NCI-H1694 (cell line): ENCODE data around the gene NETO1.

Experiments used
- DNase-seq: peaks from one replicate; lab custom pipeline; 2025; lab: John Stamatoyannopoulos, UW

The NETO1 gene, protein sequence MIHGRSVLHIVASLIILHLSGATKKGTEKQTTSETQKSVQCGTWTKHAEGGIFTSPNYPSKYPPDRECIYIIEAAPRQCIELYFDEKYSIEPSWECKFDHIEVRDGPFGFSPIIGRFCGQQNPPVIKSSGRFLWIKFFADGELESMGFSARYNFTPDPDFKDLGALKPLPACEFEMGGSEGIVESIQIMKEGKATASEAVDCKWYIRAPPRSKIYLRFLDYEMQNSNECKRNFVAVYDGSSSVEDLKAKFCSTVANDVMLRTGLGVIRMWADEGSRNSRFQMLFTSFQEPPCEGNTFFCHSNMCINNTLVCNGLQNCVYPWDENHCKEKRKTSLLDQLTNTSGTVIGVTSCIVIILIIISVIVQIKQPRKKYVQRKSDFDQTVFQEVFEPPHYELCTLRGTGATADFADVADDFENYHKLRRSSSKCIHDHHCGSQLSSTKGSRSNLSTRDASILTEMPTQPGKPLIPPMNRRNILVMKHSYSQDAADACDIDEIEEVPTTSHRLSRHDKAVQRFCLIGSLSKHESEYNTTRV

DNA sequence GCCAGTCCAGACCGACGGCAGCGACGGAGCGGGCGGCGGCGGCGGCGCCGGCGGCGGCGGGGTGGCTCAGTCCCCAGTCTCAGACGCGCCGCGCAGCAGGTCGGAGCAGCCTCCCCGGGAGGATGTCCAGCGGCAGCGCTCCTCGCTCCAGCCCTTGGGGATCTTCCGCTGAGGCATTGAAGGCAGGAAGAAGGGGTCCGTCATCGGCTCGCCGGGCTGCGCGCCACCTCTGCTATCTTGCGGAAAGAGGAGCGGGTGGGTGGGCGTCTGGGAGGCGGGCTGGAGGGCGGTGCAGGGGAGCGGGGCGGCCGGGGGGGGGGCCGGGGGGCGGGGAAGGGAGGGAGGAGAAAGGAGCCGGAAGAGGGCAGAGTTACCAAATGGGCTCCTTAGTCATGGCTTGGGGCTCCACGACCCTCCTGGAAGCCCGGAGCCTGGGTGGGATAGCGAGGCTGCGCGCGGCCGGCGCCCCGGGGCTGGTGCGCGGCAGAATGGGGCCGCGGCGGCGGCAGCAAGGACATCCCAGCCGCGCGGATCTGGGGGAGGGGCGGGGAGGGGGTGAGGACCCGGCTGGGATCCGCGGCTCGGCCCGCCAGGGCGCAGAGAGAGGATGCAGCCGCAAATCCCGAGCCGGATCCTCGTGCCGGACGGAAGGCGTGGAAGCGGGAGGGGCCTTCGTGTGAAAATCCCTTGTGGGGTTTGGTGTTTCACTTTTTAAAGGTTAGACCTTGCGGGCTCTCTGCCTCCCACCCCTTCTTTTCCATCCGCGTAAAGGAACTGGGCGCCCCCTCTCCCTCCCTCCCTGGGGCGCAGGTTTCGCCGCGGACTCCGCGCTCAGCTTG is at the start of gene NETO1:
Gene NETO1, minus strand, starts transcription at position 242 of the 839 bp plus-strand sequence. CDS start 696 bp downstream, outside the sequence.
- no peak for DNase-seq

DNA sequence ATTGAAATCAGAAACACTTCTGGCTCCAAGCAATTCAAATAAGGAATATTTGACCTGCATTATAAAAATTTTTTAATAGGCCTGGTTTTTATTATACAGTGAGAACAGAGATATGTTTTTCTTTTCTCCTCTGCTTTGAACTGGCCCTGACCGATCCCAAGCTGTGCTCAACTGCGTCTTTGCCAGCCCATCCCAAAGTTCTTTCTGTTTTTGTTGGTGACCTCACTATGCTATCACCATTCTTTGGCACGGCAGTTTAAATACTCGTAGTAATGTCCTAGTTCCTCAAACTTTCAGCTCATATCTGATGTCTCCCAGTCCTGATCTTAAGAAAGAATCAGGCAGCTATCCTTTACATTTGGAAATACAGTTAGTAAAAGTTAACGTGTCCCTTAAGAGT is 42.3 kb upstream of the NETO1 start:
- DNase-seq, result no peak

DNA sequence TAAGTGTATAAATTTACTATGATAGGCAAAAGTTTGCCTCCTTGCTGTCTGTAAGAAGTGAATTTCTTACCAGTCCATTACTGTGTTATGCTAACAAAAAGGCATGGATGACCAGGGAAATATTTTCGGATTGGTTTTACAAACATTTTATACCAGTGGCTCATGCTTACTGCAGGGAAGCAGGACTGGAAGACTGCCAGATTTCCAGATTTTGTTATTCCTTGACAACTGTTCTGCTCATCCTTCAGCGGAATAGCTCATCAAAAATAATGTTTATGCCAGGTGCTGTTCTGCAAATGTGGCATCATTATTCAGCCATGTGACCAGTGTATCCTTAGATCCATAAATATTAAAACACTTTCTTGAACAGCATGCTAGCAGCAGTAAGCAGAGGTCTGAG is 40.4 kb upstream of the NETO1 start:
- DNase-seq, result peak; percentile 50

DNA sequence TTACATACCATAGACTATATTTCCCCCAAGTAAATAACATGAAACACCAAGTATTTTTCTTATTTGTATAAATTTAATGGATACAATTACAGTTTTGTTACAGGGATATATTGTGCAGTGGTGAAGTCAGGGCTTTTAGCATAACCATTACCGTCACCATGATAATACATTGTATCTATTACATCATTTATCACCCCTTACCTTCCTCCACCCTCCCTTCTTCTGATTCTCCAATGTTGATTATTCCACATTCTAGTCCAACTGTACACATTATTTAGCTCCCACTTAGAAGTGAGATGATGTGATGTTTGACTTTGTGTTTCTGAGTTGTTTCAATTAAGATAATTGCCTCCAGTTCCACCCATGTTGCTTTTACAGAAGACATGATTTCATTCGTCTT is 35.2 kb upstream of the NETO1 start:
- no peak for DNase-seq

DNA sequence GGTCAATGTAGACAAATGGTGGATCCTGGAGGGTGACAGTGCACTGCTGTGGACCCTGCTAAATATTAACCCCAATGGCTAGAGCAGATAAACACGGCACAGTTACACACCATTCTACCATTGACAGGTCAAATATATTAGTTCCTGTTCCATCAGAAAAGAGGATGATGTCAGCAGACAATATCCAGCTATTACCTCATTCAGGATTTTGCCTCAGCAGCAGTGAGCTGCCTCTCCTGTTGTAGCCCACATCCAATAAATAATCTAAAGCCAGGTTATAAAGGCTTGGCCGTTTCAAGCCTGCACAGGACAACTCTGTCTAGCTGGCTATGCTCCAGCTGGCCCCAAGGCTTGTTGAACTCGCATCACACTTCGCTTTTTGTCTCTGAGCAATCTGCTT is 31.6 kb upstream of the NETO1 start:
- no peak for DNase-seq

DNA sequence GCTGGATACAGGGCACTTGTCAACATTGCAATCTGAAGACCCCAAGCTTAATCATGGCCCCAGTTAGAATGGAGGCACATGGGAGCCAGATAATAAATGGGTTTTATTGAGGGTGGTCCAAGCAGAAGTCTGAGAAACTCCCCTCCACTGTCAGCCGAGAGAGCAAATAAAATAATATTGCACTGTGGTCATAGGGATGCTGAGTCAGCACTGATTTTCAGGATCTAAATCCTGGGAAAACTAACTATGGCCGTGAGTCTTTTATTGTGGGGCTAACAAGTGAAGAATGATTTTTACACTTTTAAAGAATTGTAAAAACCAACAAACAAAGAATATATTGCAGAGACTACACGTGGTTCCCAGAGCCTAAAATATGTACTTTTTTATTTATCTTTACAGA is 31.1 kb upstream of the NETO1 start:
- DNase-seq, result no peak

DNA sequence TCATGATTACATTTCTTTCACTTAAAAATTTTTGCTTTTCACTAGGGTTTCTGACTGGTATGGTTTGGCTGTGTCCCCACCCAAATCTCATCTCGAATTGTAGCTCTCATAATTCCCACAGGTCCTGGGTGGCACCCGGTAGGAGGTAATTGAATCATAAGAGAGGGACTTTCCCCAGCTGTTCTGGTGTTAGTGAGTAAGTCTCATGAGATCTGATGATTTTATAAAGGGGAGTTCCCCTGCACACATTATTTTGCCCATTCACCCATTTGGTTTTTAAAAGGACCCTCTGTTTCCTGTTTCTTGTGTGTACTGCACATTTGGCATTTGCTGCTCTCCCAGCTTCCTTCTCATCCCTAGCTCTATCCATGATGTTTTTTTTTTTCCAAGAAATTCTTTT is 27.8 kb upstream of the NETO1 start:
- no peak for DNase-seq

DNA sequence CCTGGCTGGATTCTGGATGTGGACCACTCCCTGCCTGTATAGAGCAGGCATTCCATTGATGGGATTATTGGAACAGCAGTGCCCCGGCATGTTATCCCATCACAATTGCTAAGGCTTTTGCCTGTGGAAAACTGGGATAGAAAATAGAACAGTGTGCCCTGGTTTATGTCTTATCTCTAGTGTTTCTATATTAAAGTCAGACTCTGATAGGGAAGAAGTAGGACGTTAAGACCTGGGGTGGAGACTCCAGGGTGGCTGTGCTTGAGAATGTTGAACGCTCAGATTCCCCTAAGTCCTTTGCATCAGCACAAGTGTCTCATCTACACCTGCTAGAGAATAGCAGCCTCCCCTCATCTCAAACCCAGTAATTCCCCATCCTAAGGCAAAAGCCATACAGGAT is 10.8 kb upstream of the NETO1 start:
- no peak for DNase-seq

DNA sequence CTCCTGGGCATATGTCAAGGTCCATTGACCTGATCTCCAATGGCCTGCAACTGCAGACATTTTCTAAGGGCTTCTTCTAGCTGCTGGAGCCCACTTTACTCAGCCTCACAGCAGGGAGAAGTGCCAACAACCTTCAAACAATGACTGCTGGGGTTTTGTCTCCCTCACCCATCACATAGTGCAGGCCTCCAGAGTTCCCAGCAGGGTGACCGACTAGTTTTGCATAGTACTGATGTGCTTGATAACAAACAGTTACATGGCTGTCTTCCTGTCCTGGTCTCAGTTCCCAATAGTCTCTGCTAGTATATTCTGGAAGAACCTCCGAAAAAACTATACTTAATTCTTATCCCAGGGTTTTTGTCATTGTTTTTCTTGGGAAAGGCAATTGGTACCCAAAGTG is 10.4 kb upstream of the NETO1 start:
- DNase-seq, result no peak

DNA sequence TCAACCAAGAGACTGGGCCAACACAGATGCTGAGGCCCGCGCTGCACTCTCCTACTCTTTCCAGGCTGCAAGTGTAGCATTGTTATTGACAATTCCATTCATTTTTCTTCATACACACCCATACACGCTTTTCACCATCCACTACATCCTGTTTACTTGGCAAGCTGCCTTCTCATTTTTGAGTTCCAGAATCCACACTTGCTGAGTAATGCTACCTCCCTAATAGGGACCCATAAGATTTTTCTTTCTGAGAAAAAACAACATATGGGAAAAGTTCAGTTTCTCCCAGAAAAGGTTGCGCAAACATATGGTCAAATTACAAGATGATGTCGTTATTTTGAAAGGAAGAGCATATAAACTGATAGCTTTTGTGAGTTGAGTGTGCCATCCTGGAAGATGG is 3.3 kb upstream of the NETO1 start:
- DNase-seq, result no peak

DNA sequence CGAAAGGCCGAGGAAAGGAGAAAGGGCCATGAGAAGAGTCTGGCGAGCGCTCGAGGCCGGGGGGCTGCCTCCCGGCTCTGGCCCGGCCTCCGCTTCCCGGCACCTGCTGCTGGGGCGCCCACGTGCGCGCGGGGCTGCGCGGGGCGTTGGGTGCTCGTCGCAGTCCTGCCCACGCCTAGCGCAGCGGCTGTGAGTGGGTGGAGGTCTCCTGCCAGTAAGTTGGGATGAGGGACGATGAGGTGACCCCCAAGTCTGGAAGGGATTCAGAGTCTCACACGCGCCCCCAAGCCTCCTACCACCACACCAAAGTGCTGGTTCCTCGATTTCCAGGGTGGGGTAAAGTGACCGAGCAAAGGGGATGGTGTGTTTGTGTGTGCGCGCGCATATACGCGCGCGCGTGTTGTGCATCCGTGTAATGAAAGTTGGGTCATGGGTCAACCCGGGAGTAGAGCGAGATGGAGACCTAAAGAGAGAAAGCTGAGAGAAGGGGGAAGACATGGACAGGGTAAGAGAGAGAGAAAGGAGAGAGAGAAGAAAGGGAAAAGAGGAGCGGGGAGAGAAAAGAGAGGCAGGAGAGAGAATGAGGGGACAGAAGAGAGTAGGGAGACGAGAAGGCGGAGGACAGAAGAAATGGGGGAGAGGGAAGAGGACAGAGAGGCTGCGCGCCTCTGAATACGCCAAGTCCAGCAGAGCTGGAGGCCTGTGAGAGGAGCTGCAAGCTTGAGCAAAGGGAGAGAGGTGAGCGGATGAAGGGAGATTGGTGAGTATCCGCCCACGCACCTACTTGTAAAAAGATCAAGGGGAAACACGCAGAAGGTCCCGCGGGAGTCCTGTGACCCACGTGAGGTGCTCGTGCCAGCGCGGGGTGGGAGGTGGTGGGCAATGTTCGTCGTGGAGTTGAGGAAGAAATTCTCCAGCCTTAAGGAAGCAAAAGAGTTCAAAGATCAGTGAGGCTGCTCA is 1.7 kb upstream of the NETO1 start:
- no peak for DNase-seq

DNA sequence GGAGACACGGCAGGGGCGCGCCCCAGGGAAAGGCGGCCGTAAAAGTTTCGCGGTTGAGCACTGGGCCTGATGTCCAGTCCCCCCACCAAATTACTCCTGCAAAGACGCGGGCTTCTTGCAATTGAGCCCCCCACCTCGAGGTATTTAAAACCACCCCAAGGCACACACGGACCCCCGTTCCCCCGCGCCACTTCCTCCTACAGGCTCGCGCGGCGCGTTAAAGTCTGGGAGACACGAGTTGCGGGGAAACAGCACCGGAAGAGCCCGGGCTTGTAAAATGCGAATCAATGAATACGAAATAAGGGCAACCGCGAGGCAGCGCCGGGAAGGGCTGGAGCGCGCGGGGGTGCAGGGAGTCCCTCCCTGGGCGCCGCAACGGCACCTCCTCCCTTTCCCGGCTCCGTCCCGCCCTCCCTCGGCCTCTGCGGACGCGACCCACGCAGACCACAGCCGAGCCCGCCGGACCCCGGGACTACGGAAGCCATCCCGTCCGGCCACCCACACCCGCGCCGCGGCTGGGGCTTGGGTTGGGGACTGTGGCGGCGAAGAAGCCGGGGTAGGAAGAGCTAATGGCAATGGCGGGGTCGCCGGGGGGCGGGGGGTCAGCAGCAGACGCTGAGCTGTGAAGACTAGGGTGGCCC is 918 bp upstream of the NETO1 start:
- DNase-seq, result no peak

DNA sequence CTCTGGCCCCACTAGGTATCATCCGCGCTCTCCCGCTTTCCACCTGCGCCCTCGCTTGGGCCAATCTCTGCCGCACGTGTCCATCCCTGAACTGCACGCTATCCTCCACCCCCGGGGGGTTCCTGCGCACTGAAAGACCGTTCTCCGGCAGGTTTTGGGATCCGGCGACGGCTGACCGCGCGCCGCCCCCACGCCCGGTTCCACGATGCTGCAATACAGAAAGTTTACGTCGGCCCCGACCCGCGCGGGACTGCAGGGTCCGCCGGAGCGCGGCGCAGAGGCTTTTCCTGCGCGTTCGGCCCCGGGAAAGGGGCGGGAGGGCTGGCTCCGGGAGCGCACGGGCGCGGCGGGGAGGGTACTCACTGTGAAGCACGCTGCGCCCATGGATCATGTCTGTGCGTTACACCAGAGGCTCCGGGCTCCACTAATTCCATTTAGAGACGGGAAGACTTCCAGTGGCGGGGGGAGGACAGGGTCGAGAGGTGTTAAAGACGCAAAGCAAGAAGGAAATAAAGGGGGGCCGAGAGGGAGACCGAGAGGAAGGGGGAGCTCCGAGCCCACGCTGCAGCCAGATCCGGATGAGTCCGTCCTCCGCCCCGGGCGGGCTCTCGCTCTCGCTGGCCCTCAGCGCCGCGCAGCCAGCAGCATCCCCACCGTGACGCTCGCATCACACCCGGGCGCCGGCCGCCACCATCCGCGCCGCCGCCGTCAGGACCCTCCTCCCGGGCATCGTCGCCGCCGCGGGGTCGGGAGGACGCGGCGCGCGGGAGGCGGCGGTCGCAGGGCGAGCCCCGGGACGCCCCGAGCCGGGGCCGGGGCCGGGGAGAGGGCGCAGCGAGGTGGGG is 664 bp downstream of the NETO1 start:
- DNase-seq, result peak; percentile 6

DNA sequence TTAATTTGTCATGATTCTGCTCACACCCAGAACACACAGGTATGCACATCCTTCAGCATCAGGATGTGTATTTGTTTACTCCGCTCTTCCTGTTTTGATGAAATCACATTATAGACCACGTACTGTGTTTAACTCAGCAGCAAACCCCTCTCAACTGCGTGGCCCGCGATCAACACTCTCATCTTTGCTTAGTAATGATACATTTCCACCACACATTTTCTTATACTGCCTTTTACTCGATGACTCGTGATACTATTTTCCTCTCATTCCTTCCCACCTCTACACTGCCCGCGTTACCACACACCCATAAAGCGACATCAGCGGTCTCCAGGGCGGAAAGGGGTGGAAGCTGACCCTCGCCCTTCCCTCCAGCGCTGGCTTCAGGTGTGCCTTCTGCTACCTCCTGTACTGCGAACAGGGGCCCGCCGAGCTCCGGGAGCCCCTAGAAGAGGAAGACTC is 1.3 kb downstream of the NETO1 start:
- no peak for DNase-seq

DNA sequence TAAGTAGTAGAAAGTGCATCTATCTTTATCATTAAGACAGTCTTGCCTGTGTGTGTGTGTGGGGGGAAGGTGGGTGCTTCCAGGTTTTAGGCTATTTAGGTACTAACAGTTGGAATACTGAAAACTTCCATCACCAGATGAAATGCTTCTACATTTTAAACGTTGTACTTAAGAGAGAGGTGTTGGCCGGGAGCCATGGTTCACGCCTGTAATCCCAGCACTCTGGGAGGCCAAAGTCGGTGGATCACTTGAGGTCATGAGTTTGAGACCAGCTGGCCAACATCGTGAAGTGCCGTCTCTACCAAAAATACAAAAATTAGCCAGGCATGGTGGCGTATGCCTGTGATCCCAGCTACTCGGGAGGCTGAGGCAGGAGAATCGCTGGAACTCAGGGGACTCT is 4.0 kb downstream of the NETO1 start:
- DNase-seq, result no peak

DNA sequence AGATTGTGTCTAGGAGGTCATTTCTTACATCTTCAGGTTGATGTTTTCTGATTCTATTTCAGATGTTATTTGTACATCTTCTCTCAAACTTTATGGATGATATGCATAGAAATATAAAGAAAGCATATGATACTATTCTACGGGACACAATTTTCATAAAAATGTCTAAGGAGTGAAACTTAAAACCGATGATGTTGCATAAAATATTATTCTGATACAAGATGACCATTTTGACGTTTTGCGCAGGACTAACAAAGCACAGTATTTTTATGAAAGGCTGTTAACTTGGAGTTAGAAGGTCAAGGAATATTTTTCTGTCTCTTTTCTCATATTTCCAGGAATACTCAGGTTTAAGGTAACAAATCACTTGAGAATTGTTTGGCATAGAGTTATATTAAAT is 8.7 kb downstream of the NETO1 start:
- DNase-seq, result no peak

DNA sequence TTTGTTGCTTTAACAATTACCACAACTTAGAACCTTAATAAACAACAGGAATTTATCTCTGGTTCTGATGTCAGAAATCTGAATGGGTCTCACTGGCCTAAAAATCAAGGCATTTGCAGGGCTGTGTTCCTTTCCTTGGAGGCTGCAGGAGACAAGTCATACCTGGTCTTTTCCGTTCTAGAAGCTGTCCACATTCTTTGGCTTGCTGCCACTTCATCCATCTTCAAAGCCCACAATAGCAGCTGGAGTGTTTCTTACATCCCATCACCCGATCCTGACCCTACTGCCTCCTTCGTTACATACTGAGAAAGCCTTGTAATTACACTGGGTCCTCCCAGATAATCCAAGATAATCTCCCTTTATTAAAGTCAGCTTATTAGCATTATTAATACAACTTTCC is 18.1 kb downstream of the NETO1 start:
- DNase-seq, result no peak

DNA sequence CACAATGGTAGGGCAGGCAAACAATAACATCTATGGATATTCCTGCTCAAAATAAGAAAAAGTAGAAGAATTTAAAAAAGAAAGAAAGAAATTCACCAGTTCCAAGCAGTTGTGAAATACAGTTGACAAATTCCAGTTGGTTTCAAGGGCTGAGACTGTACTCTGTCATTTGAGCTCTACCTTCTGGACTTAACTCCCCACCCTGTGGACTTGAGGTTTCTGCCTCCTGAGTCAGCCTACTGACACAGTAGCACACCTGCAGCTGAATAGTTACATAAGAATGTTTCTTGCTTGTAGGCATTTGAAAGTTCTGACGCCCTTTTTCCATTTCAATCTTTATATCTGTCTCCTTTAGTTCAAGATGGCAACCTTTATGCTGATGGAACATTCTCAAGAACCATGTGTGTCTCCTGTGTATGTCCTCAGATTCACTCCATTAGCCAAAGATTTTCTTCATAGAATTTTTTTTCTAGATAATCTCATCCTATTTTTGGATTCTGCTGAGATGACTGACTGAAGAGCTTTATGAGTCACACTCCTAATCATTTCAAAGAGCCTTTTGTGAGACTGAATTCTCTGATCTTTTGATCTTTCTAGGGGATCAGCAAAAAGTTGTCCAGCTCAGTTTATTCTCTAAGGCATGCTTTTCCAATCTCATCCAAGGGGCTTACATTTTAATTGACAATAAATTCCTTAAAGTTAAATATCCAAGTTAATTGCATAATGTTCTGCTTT is 19.1 kb downstream of the NETO1 start:
- no peak for DNase-seq

DNA sequence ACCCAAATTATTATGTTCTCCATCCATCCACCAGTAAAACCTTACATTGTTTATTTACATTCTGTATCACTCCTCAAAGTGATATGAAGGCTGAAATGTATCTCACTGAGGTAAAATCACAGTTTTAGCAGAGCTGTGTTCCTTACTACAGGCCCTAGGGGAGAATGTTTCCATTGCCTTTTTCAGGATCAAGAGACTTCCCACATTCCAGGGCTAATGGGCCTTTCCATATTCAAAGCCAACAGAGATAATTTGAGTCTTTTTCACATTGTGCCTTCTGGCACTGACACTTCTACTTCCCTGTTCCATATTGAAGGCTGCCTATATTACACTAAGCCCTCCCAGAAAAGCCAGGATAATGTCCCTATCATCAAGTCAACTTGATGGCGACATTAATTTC is 20.0 kb downstream of the NETO1 start:
- DNase-seq, result no peak
